A549 (cell line): Measurements from ENCODE around the gene SMURF1. TPM values are rescaled to one million over a fixed set of nuclear protein-coding genes. Genes with fewer than 3 reads are reported as not detected.

Experiments used
- ATAC-seq, 2 experiments: fragments of 200-7000 bp in 1 of 2; fragments of >200 bp in 1 of 2; cut with Nextera tagmentation in 1 of 2; cut with Tn5 transposase in 1 of 2; 3 replicates each; pipeline versions ENCODE4 v1.8.0 to v1.9.1; 2018 to 2020; ENCODE audit warnings: mild to moderate bottlenecking in 1 of 2, moderate library complexity in 1 of 2
- CTCF ChIA-PET: fragments of 300-600 bp; sonication (Branson Sonifier 250); formaldehyde crosslinking; extraction: SDS; loops from one replicate; lab custom pipeline; 2021; ENCODE audit warnings: antibody characterized with exemption, inconsistent platforms; lab: Yijun Ruan, JAX
- POLR2A ChIA-PET: fragments of 350-600 bp; formaldehyde crosslinking; extraction: SDS; loops from one replicate; lab custom pipeline; 2021; ENCODE audit warnings: antibody characterized with exemption, inconsistent platforms; lab: Yijun Ruan, JAX
- DNase-seq, 2 experiments: peaks; one replicate each; pipeline versions ENCODE4 v3.0.0 to v3.0.0-alpha.2; 2011 to 2016; ENCODE audit warnings: low read depth in 1 of 2, low spot score in 1 of 2
- FAIRE-seq: peaks from 2 replicates; lab custom pipeline; 2011; peaks lifted over from hg19 to GRCh38; lab: Jason Lieb, UNC
- H3K27ac ChIP-seq, 2 experiments: fragments of >200 bp; sonication (Bioruptor Twin); formaldehyde crosslinking; 3 replicates each; pipeline ENCODE4 v1.5.1; 2016 to 2017
- H3K4me1 ChIP-seq: fragments of >200 bp; sonication (Bioruptor Twin); formaldehyde crosslinking; 3 replicates; pipeline ENCODE4 v1.6.1; 2016
- H3K4me2 ChIP-seq: fragments of >200 bp; sonication (Bioruptor Twin); formaldehyde crosslinking; 3 replicates; pipeline ENCODE4 v1.6.1; 2016
- H3K4me3 ChIP-seq: fragments of >200 bp; sonication (Bioruptor Twin); formaldehyde crosslinking; 3 replicates; pipeline ENCODE4 v1.5.1; 2016
- H3K9me3 ChIP-seq: fragments of >200 bp; sonication (Bioruptor Twin); formaldehyde crosslinking; 3 replicates; pipeline ENCODE4 v1.6.1; 2016
- ATOH8 ChIP-seq: fragments of 250-450 bp; sonication (Bioruptor Pico); IDR thresholded peaks from 2 replicates; pipeline ENCODE4 v1.5.0; 2020; ENCODE audit warnings: low read depth, mild to moderate bottlenecking, moderate library complexity
- BHLHE40 ChIP-seq: IDR thresholded peaks from 2 replicates; pipeline ENCODE4 v1.6.1; 2012; ENCODE audit warnings: low read depth, low read length, inconsistent platforms
- CBX8 ChIP-seq: fragments of 200-600 bp; sonication (generic); IDR thresholded peaks from 2 replicates; pipeline ENCODE4 v1.6.1; 2016
- CEBPB ChIP-seq, 2 experiments: fragments of >200 bp in 1 of 2; sonication (Bioruptor Twin) in 1 of 2; formaldehyde crosslinking in 1 of 2; IDR thresholded peaks; 2 replicates each; pipeline ENCODE4 v1.6.1; 2012 to 2016
- EHF ChIP-seq: fragments of 250-450 bp; sonication (Bioruptor Pico); IDR thresholded peaks from 2 replicates; pipeline ENCODE4 v1.5.0; 2020; ENCODE audit warnings: mild to moderate bottlenecking
- ELK1 ChIP-seq: fragments of 150-350 bp; IDR thresholded peaks from 2 replicates; pipeline ENCODE4 v1.6.1; 2014; ENCODE audit warnings: low read depth, mild to moderate bottlenecking, low read length
- ESRRA ChIP-seq: fragments of 150-350 bp; IDR thresholded peaks from 2 replicates; pipeline ENCODE4 v1.6.1; 2014; ENCODE audit warnings: mild to moderate bottlenecking, low read length, borderline replicate concordance
- HDAC2 ChIP-seq: fragments of 200-600 bp; sonication (generic); IDR thresholded peaks from 2 replicates; pipeline ENCODE4 v1.6.1; 2016
- MYC ChIP-seq: IDR thresholded peaks from 2 replicates; pipeline ENCODE4 v1.6.1; 2012; ENCODE audit warnings: mild to moderate bottlenecking, inconsistent platforms, low read length, improper control_type of control experiment, borderline replicate concordance
- PHF8 ChIP-seq: fragments of 200-600 bp; sonication (generic); IDR thresholded peaks from 2 replicates; pipeline ENCODE4 v1.6.1; 2016; ENCODE audit warnings: low read depth, mild to moderate bottlenecking, antibody characterized with exemption, moderate library complexity, borderline replicate concordance
- POLR2A ChIP-seq: IDR thresholded peaks from 2 replicates; pipeline ENCODE4 v1.6.1; 2012; ENCODE audit warnings: mild to moderate bottlenecking, low read length
- POLR2AphosphoS2 ChIP-seq: conservative IDR thresholded peaks from 2 replicates; pipeline ENCODE4 v1.6.1; 2012; ENCODE audit warnings: low read length, improper control_type of control experiment, inconsistent platforms
- RARB ChIP-seq: fragments of 250-450 bp; sonication (Bioruptor Pico); IDR thresholded peaks from 2 replicates; pipeline ENCODE4 v1.8.0; 2021; ENCODE audit warnings: mild to moderate bottlenecking, moderate library complexity
- REST ChIP-seq: fragments of 200-600 bp; sonication (generic); IDR thresholded peaks from 2 replicates; pipeline ENCODE4 v1.6.1; 2016; ENCODE audit warnings: antibody characterized with exemption, mild to moderate bottlenecking, moderate library complexity
- RNF2 ChIP-seq: fragments of 200-600 bp; sonication (generic); IDR thresholded peaks from 2 replicates; pipeline ENCODE4 v1.6.1; 2016; ENCODE audit warnings: low read depth, mild to moderate bottlenecking, antibody characterized with exemption, moderate library complexity, borderline replicate concordance
- TP53 ChIP-seq: fragments of 250-450 bp; sonication (Bioruptor Pico); IDR thresholded peaks from 2 replicates; pipeline ENCODE4 v1.5.0; 2021; ENCODE audit warnings: mild to moderate bottlenecking, moderate library complexity
- USF2 ChIP-seq: fragments of 450-650 bp; IDR thresholded peaks from 2 replicates; pipeline ENCODE4 v1.6.1; 2014; ENCODE audit warnings: antibody characterized with exemption
- ZNF302 ChIP-seq: fragments of 250-450 bp; sonication (Bioruptor Pico); IDR thresholded peaks from 2 replicates; pipeline ENCODE4 v1.9.0; 2021; ENCODE audit warnings: inconsistent platforms, mild to moderate bottlenecking, moderate library complexity
- ZSCAN20 ChIP-seq: fragments of 250-450 bp; sonication (Bioruptor Pico); IDR thresholded peaks from 2 replicates; pipeline ENCODE4 v1.8.0; 2022; ENCODE audit warnings: mild to moderate bottlenecking, moderate library complexity
- WGBS: methylation state at CpG from one replicate; pipeline ENCODE4 v1.1.6; 2017; ENCODE audit errors: missing lambda C conversion rate; 5-methylcytosine and 5-hydroxymethylcytosine counted together
- polyA plus RNA-seq, 4 experiments: library from polyadenylated mRNA; depleted of rRNA in 3 of 4; stranded (reverse); fragments of >200 nt; fragmentation: RNase III in 1 of 4; extraction: RNeasy Plus Mini Kit Qiagen cat#74134 plus additional on column Dnase treatment in 1 of 4; gene quantifications; 2 replicates in 3 of 4; 3 replicates in 1 of 4; pipeline ENCODE4 v1.2.3, GENCODE V29; 2011 to 2017

Gene SMURF1
- polyA plus RNA-seq, 2 of the 4 experiments (the other 2 are of a cell fraction), result 13.8 to 22.1 TPM

DNA sequence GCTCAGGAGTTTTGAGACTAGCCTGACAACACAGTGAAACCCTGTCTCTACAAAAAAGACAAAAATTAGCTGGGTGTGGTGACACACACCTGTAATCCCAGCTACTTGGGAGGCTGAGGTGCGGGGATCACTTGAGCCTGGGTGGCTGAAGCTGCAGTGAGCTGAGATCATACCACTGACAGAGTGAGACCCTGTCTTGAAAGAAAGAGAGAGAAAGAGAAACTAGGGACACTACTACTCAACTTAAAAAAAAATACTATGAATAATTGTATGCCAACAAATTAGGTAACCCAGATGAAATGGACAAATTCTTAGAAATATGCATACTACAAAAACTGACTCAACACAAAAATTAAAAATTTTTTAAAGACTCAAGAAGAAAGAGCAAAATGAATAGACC lies 28.5 kb downstream of the SMURF1 start:
- H3K4me1 ChIP-seq, result peaks cover 25% of the 10 kb centered on the region
- ATAC-seq (no peak), DNase-seq (no peak), FAIRE-seq (no peak)
- ChIA-PET POLR2A (no interaction called here), CTCF (no interaction called here)
- no peak for TF ChIP-seq MYC
- TF ChIP-seq CBX8, result no peak
- no peak for TF ChIP-seq ELK1
- TF ChIP-seq RNF2, result no peak
- TF ChIP-seq TP53 (CRISPR knock-in tag), result no peak
- TF ChIP-seq EHF (CRISPR knock-in tag), result no peak
- no peak for TF ChIP-seq USF2
- no peak for TF ChIP-seq POLR2A
- TF ChIP-seq CEBPB (IDR thresholded peaks at IDR 0.05), result no peak
- no peak for TF ChIP-seq ESRRA
- TF ChIP-seq ZNF302 (CRISPR knock-in tag), result no peak
- TF ChIP-seq POLR2AphosphoS2, result no peak
- no peak for TF ChIP-seq REST
- no peak overlapping the region for H3K4me3 ChIP-seq
- no peak overlapping the region for H3K4me2 ChIP-seq
- H3K9me3 ChIP-seq, result peaks cover 5% of the 10 kb centered on the region; the same call in 1 of the 3 replicates
- H3K27ac ChIP-seq, result no peak overlapping the region
- WGBS, result 100% methylated on average over 1 of the region's 1 CpG

DNA sequence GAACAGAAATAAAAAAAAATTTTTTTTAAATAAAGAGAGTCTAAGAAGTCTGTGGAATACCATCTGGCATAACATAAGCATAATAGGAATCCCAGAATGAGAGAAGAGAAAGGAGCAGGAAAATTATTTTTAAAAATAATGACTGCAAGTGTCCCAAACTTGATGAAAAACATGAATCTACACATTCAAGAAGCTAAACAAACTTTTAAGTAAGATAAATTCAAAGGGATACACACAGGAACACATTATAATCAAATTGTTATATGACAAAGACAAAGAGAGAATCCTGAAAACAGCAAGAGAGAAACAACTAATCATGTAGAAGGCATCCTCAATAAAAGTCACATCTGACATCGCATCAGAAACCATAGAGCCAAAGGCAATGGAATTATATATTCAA lies 30.9 kb downstream of the SMURF1 start:
- ATAC-seq (no peak), DNase-seq (no peak), FAIRE-seq (no peak)
- CTCF ChIA-PET, result interaction anchor here (1.2 to 2.4 kb wide), 4 partner anchors 8 to 200 kb away, joined by 3 to 11 read pairs (median 9); no protein-coding TSS in a partner anchor
- TF ChIP-seq PHF8 (no peak), BHLHE40 (no peak), RARB (no peak), HDAC2 (no peak), ZSCAN20 (CRISPR knock-in tag) (no peak), ATOH8 (no peak), TP53 (CRISPR knock-in tag) (no peak)
- POLR2A ChIA-PET, result no interaction called here
- Histone ChIP-seq H3K9me3 (peaks cover 5% of the 10 kb centered on the region; the same call in 1 of the 3 replicates), H3K4me2 (no peak overlapping the region), H3K27ac (no peak overlapping the region), H3K4me3 (no peak overlapping the region), H3K4me1 (peaks cover 49% of the 10 kb centered on the region)
- WGBS, result 94% methylated on average over 1 of the region's 1 CpG
